Osteoblast (primary cell): ENCODE results near the gene SMC6. TPM values are rescaled to one million over a fixed set of nuclear protein-coding genes. Genes with fewer than 3 reads are reported as not detected.

Experiments used
- DNase-seq: peaks from one replicate; pipeline ENCODE4 v3.0.0; 2011; ENCODE audit warnings: low spot score, mixed read lengths; ENCODE audit not compliant: insufficient read length; ENCODE audit errors: missing footprints
- H2AFZ ChIP-seq: 2 replicates; pipeline ENCODE4 v1.6.0; 2011; ENCODE audit warnings: mild to moderate bottlenecking, low read length
- H3K27ac ChIP-seq: 2 replicates; pipeline ENCODE4 v1.5.1; 2011; ENCODE audit warnings: mild to moderate bottlenecking, low read depth, low read length, moderate library complexity
- H3K27me3 ChIP-seq: 2 replicates; pipeline ENCODE4 v1.6.0; 2012; ENCODE audit warnings: mild to moderate bottlenecking, control low read depth, inconsistent platforms, low read length, moderate library complexity; ENCODE audit not compliant: insufficient read depth
- H3K36me3 ChIP-seq: 2 replicates; pipeline ENCODE4 v1.5.1; 2011; ENCODE audit warnings: mild to moderate bottlenecking, low read length, control low read depth, moderate library complexity; ENCODE audit not compliant: insufficient read depth
- H3K4me1 ChIP-seq: 2 replicates; pipeline ENCODE4 v1.5.1; 2011; ENCODE audit warnings: mild to moderate bottlenecking, low read length, control low read depth, moderate library complexity; ENCODE audit not compliant: insufficient read depth
- H3K4me2 ChIP-seq: 2 replicates; pipeline ENCODE4 v1.6.0; 2011; ENCODE audit warnings: mild to moderate bottlenecking, low read length; ENCODE audit not compliant: insufficient read depth
- H3K4me3 ChIP-seq: fragments of 200-600 bp; sonication (generic); 3 replicates; pipeline ENCODE4 v1.5.1; 2012; ENCODE audit warnings: mild to moderate bottlenecking, low read length, inconsistent platforms; ENCODE audit not compliant: insufficient read depth
- H3K79me2 ChIP-seq: 2 replicates; pipeline ENCODE4 v1.6.0; 2012; ENCODE audit warnings: mild to moderate bottlenecking, low read length, control low read depth, inconsistent platforms; ENCODE audit not compliant: insufficient read depth
- H3K9me3 ChIP-seq: 2 replicates; pipeline ENCODE4 v1.5.1; 2011; ENCODE audit warnings: low read depth, low read length, control low read depth
- H4K20me1 ChIP-seq: 2 replicates; pipeline ENCODE4 v1.6.0; 2012; ENCODE audit warnings: mild to moderate bottlenecking, low read length, control low read depth; ENCODE audit not compliant: insufficient read depth
- CTCF ChIP-seq: IDR thresholded peaks from 2 replicates; pipeline ENCODE4 v1.5.1; 2011; ENCODE audit warnings: mild to moderate bottlenecking, low read depth, low read length, moderate library complexity; ENCODE audit errors: extremely low read depth
- total RNA-seq: library from RNA; depleted of rRNA; stranded (reverse); fragments of >200 nt; gene quantifications from 2 replicates; pipeline ENCODE4 v1.2.3, GENCODE V29; 2012

Gene SMC6
- total RNA-seq, 1 donor = 22.4 TPM

GRCh38 chr2:17718689-17719088 is 34.9 kb downstream of the SMC6 start:
- no peak for DNase-seq
- TF ChIP-seq CTCF = no peak
- H2AFZ ChIP-seq = no peak overlapping the region
- no peaks in the 10 kb centered on the region for H4K20me1 ChIP-seq
- H3K79me2 ChIP-seq = no peaks in the 10 kb centered on the region
- no peaks in the 10 kb centered on the region for H3K9me3 ChIP-seq
- H3K36me3 ChIP-seq = peaks cover 61% of the 10 kb centered on the region
- H3K4me3 ChIP-seq = no peak overlapping the region
- no peaks in the 10 kb centered on the region for H3K27me3 ChIP-seq
- no peak overlapping the region for H3K27ac ChIP-seq
- no peak overlapping the region for H3K4me2 ChIP-seq
- H3K4me1 ChIP-seq = no peaks in the 10 kb centered on the region

- Histone ChIP-seq H3K4me3 (no peak overlapping the region), H3K27ac (no peak overlapping the region), H3K4me2 (no peak overlapping the region), H3K4me1 (no peaks in the 10 kb centered on the region), H2AFZ (no peak overlapping the region), H3K79me2 (no peaks in the 10 kb centered on the region), H3K36me3 (peaks cover 62% of the 10 kb centered on the region), H4K20me1 (no peaks in the 10 kb centered on the region), H3K9me3 (no peaks in the 10 kb centered on the region), H3K27me3 (no peaks in the 10 kb centered on the region)
- TF ChIP-seq CTCF = no peak
- DNase-seq = no peak
Measured at GRCh38 chr2:17717666-17718065, 35.9 kb downstream of the SMC6 start.

- no peaks in the 10 kb centered on the region for H3K9me3 ChIP-seq
- H3K79me2 ChIP-seq = no peaks in the 10 kb centered on the region
- no peak for DNase-seq
- H3K4me2 ChIP-seq = no peak overlapping the region
- no peak overlapping the region for H2AFZ ChIP-seq
- no peak for TF ChIP-seq CTCF
- H3K27me3 ChIP-seq = no peaks in the 10 kb centered on the region
- no peaks in the 10 kb centered on the region for H3K4me1 ChIP-seq
- H4K20me1 ChIP-seq = no peaks in the 10 kb centered on the region
- H3K36me3 ChIP-seq = peaks cover 41% of the 10 kb centered on the region
- H3K27ac ChIP-seq = no peak overlapping the region
- H3K4me3 ChIP-seq = no peak overlapping the region
Measured at GRCh38 chr2:17713291-17713690, 40.3 kb downstream of the SMC6 start.

GRCh38 chr2:17710547-17711248 is 42.9 kb downstream of the SMC6 start:
- peaks cover 34% of the 10 kb centered on the region for H3K36me3 ChIP-seq
- H3K27ac ChIP-seq = peak overlapping the region; percentile 1
- no peaks in the 10 kb centered on the region for H3K4me1 ChIP-seq
- no peak for TF ChIP-seq CTCF
- no peak overlapping the region for H3K4me2 ChIP-seq
- H3K4me3 ChIP-seq = no peak overlapping the region
- H3K27me3 ChIP-seq = no peaks in the 10 kb centered on the region
- H4K20me1 ChIP-seq = no peaks in the 10 kb centered on the region
- DNase-seq = no peak
- H3K9me3 ChIP-seq = no peaks in the 10 kb centered on the region
- no peaks in the 10 kb centered on the region for H3K79me2 ChIP-seq
- no peak overlapping the region for H2AFZ ChIP-seq
